Choroid plexus epithelial cell (primary cell): ENCODE data around the gene OTOL1.

ENCODE experiments used
- DNase-seq: peaks from one replicate; pipeline ENCODE4 v3.0.0-alpha.2; 2010; ENCODE audit warnings: low read depth
- H3K4me3 ChIP-seq: 2 replicates; pipeline ENCODE4 v1.5.1; 2011; ENCODE audit warnings: low read depth, mild to moderate bottlenecking, control low read depth, low read length, moderate library complexity
- CTCF ChIP-seq: conservative IDR thresholded peaks from 2 replicates; pipeline ENCODE4 v1.5.1; 2011; ENCODE audit warnings: low read depth, mild to moderate bottlenecking, control low read depth, inconsistent platforms, low read length, moderate library complexity

The OTOL1 gene

GRCh38 chr3:161552984-161553560 lies 56.5 kb downstream of the OTOL1 start:
- H3K4me3 ChIP-seq: no peak overlapping the region
- no peak for TF ChIP-seq CTCF
- DNase-seq: no peak
